Adipocyte (in vitro differentiated cells): ENCODE results near the gene DNAJB4.
"Not testable (repeated sequence)": the region's sequence is repeated elsewhere in the genome, so short reads cannot be mapped to it uniquely, and the experiment has no call there.

Source experiments
- DNase-seq: peaks from one replicate; pipeline ENCODE4 v3.0.0-alpha.2; 2015; ENCODE audit warnings: low read depth
- H3K27me3 ChIP-seq: replicated peaks from 2 replicates; pipeline ENCODE4 v1.7.0; 2013; ENCODE audit warnings: mild to moderate bottlenecking, low read length, moderate library complexity; ENCODE audit not compliant: control insufficient read depth, insufficient read depth
- H3K36me3 ChIP-seq: 2 replicates; pipeline ENCODE4 v1.7.0; 2013; ENCODE audit warnings: low read length, mild to moderate bottlenecking, moderate library complexity; ENCODE audit not compliant: control insufficient read depth, insufficient read depth, severe bottlenecking
- H3K4me1 ChIP-seq: 2 replicates; pipeline ENCODE4 v1.7.0; 2013; ENCODE audit warnings: mild to moderate bottlenecking, low read length, moderate library complexity; ENCODE audit not compliant: control insufficient read depth, insufficient read depth
- H3K4me3 ChIP-seq: 2 replicates; pipeline ENCODE4 v1.7.0; 2013; ENCODE audit warnings: mild to moderate bottlenecking, low read length, moderate library complexity
- H3K9ac ChIP-seq: 2 replicates; pipeline ENCODE4 v1.7.0; 2013; ENCODE audit warnings: mild to moderate bottlenecking, low read length, moderate library complexity
- H3K9me3 ChIP-seq: 2 replicates; pipeline ENCODE4 v1.7.0; 2013; ENCODE audit warnings: mild to moderate bottlenecking, low read length, moderate library complexity; ENCODE audit not compliant: control insufficient read depth

DNAJB4 gene

DNA sequence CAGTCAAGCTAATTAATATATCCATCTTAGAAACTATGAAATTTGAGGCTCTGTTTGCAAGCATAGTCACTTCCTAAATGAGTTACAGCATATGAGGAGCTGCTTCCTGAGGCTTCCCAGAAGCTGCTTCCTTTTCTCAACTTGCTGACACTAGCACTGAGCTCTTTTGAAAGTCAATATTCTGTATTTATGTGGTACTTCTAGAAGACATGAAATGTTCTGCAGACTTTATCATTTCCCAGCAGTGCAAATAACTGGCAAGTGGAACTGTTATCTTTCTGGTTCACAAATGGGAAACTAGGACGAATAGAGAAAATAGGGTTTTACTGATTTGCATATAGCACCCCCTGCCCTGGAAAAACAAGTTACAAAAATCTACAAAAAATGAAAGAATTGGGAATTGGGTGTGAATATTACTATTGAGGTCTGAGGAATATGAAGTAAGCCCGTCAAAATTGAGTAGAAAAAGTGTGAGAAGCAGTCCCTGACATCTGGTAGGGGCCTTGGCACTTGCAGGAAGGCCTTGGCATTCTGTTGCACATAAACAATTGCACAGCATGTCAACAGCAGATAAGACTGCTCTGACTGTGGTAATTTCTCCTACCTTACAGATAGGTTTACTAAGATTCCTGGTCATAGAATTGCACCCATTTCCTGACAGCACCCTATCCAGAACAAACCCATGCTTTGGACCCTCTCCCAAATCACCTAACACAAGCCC is 48.1 kb downstream of the DNAJB4 start:
- Histone ChIP-seq H3K36me3 (no peaks in the 10 kb centered on the region), H3K4me1 (no peaks in the 10 kb centered on the region), H3K4me3 (no peak overlapping the region), H3K9me3 (no peaks in the 10 kb centered on the region), H3K9ac (no peak overlapping the region), H3K27me3 (no peaks in the 10 kb centered on the region)
- DNase-seq: no peak

- Histone ChIP-seq H3K36me3 (no peaks in the 10 kb centered on the region), H3K4me3 (no peak overlapping the region), H3K27me3 (no peaks in the 10 kb centered on the region), H3K4me1 (no peaks in the 10 kb centered on the region), H3K9me3 (no peaks in the 10 kb centered on the region), H3K9ac (no peak overlapping the region)
- DNase-seq: no peak
These were observed 48.8 kb downstream of the DNAJB4 start for GRCh38 chr1:78053498-78053897.

DNA sequence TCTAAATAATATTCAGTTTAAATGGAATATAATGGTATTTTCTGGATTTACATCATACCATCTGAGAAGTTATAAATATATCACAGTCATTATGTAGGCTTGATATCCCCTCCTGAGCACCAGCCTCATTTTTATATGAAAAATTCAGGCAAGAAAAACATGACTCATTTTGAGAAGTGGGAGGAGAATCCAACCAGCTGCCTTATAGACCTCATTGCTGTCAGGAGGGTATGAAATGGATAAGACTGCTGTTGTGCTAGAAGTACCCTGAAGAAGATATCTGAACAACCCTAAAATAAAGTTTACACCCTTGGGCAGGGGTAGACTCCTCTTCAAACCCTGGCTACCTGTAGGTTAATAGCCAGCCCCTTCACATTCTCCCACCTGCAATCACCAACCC is 49.8 kb downstream of the DNAJB4 start:
- no peak overlapping the region for H3K4me3 ChIP-seq
- H3K27me3 ChIP-seq: no peaks in the 10 kb centered on the region
- H3K4me1 ChIP-seq: no peaks in the 10 kb centered on the region
- no peak overlapping the region for H3K9ac ChIP-seq
- DNase-seq: no peak
- no peaks in the 10 kb centered on the region for H3K9me3 ChIP-seq
- H3K36me3 ChIP-seq: no peaks in the 10 kb centered on the region

- H3K36me3 ChIP-seq: no peaks in the 10 kb centered on the region
- no peaks in the 10 kb centered on the region for H3K27me3 ChIP-seq
- H3K9ac ChIP-seq: no peak overlapping the region
- H3K4me3 ChIP-seq: no peak overlapping the region
- no peaks in the 10 kb centered on the region for H3K4me1 ChIP-seq
- no peaks in the 10 kb centered on the region for H3K9me3 ChIP-seq
- no peak for DNase-seq
These were observed 50.2 kb downstream of the DNAJB4 start for GRCh38 chr1:78054972-78055371.

- H3K9ac ChIP-seq: no peak overlapping the region
- no peaks in the 10 kb centered on the region for H3K4me1 ChIP-seq
- no peak for DNase-seq
- peak overlapping the region; percentile 6 for H3K4me3 ChIP-seq
- H3K36me3 ChIP-seq: no peaks in the 10 kb centered on the region
- no peaks in the 10 kb centered on the region for H3K27me3 ChIP-seq
- H3K9me3 ChIP-seq: no peaks in the 10 kb centered on the region
These were observed 50.9 kb downstream of the DNAJB4 start for GRCh38 chr1:78055565-78056132.

DNA sequence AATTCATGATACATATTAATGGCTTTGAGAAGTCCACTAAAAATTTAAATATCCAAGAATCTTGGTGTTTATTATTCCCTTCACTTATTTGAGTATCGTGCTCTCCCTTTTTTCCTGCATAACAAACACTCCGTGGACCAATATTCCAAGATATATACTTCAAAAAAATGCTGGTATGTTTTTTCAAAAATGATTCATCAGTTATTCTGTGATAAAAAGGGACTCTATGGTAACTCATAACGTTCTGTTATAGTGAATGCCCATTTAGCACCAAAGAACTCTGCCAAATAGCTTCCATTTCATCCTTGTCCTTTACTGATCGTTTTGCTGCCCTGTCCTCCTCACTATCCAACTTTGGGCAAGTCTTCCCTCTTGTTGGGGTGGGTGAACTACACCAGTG is 53.9 kb downstream of the DNAJB4 start:
- Histone ChIP-seq H3K4me1 (peaks cover 4% of the 10 kb centered on the region), H3K27me3 (no peaks in the 10 kb centered on the region), H3K9ac (no peak overlapping the region), H3K9me3 (no peaks in the 10 kb centered on the region), H3K4me3 (no peak overlapping the region), H3K36me3 (no peaks in the 10 kb centered on the region)
- no peak for DNase-seq

- no peak overlapping the region for H3K4me3 ChIP-seq
- H3K36me3 ChIP-seq: no peaks in the 10 kb centered on the region
- H3K9ac ChIP-seq: no peak overlapping the region
- peaks cover 4% of the 10 kb centered on the region for H3K4me1 ChIP-seq
- no peak for DNase-seq
- H3K9me3 ChIP-seq: no peaks in the 10 kb centered on the region
- H3K27me3 ChIP-seq: no peaks in the 10 kb centered on the region
These were observed 56.3 kb downstream of the DNAJB4 start for GRCh38 chr1:78060857-78061563.

DNA sequence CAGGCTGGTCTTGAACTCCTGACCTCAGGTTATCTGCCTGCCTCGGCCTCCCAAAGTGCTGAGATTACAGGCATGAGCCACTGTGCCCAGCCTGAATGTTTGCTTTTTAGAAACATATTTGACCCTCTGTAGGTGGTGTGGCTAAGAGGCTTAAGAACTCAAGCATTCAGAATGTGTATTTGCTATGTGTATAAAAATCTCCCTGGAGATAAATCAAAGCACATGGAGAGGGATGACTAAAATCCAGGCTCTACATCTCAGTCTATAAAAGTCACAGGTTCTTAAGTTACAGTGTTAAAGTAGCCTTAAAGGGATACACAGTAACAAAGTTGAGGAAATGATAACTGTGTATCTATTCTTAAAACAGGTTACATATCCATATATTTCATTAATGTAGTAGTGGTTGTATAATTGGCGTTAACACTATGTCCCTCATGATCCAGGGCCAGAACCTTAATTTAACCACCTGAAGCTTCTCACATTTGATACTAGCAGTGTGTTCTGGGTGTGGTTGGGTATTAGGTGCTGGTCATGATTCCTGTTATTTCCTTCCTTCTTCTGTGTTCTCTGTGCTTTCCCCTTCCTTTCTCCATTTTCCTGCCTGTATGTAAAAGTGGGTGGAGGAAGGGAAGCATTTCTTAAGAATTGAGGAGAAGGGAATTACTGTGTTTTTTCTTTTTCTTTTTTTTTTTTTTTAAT is 57.2 kb downstream of the DNAJB4 start:
- peak overlapping the region; percentile 39 for H3K9ac ChIP-seq
- H3K4me1 ChIP-seq: peaks cover 4% of the 10 kb centered on the region
- H3K4me3 ChIP-seq: no peak overlapping the region
- H3K36me3 ChIP-seq: no peaks in the 10 kb centered on the region
- peak; percentile 80 for DNase-seq
- no peaks in the 10 kb centered on the region for H3K27me3 ChIP-seq
- no peaks in the 10 kb centered on the region for H3K9me3 ChIP-seq

DNA sequence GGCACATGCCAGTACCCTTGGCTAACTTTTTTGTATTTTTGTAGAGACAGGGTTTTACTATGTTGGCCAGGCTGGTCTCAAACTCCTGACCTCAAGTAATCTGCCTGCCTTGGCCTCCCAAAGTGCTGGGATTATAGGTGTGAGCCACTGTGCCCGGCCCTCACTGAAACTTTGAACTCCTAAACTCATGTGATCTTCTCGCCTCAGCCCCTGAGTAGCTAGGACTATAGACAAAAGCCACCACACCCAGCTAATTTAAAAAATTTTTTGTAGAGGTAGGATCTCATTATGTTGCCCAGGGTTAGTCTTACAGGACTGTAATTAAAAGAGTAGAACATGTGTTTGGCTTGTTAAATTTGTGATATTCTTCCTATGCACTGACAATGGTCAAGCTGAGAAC is 60.1 kb downstream of the DNAJB4 start:
- H3K27me3 ChIP-seq, H3K4me1 ChIP-seq, H3K9ac ChIP-seq, H3K4me3 ChIP-seq, DNase-seq, H3K9me3 ChIP-seq, H3K36me3 ChIP-seq: not testable (repeated sequence)
